ENCODE results near the gene TERF2IP.

DNA sequence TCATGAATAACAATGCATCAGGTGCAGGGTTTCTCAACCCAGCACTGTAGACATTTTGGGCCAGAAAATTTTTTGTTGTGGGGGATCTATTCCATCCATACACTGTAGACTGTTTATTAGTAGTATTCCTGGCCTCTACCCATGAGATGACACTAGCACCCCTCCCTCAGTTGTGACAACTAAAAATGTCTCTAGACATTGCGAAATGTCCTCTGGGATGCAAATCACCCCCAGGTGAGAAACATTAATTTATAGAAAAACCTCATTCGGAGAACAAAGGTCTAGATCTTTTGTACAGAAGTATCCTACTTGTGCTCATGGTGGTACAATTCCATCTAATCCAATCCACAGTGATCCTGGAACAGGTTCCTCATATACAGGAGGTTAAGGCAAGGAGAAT, 28.8 kb upstream of the TERF2IP start:
- TF ChIP-seq CTCF (conservative IDR thresholded peaks at IDR 0.05), result no peak
- no peak for TF ChIP-seq EZH2 (IDR thresholded peaks at IDR 0.05; ENCODE audit: low read depth)
